Subcutaneous abdominal adipose tissue (tissue), 5 donors: Measurements from ENCODE around the gene SLITRK2.

Experiments
- H3K27ac ChIP-seq: one replicate; pipeline ENCODE4 v1.7.0; 2013; ENCODE audit warnings: low read depth, mild to moderate bottlenecking, inconsistent platforms, low read length, moderate library complexity
- H3K27me3 ChIP-seq, 5 donors: one replicate each; pipeline ENCODE4 v1.7.0; 2013; ENCODE audit warnings: low read length in 5 of 5, inconsistent platforms in 1 of 5; ENCODE audit not compliant: control insufficient read depth in 5 of 5, insufficient read depth in 4 of 5
- H3K36me3 ChIP-seq, 5 donors: one replicate each; pipeline ENCODE4 v1.7.0; 2013; ENCODE audit warnings: low read length in 5 of 5; ENCODE audit not compliant: control insufficient read depth in 5 of 5, insufficient read depth in 5 of 5
- H3K4me1 ChIP-seq, 5 donors: one replicate each; pipeline ENCODE4 v1.7.0; 2013; ENCODE audit warnings: low read length in 5 of 5, mild to moderate bottlenecking in 3 of 5, moderate library complexity in 1 of 5; ENCODE audit not compliant: control insufficient read depth in 5 of 5, insufficient read depth in 5 of 5
- H3K4me3 ChIP-seq, 5 donors: one replicate each; pipeline ENCODE4 v1.7.0; 2013; ENCODE audit warnings: low read length in 5 of 5, low read depth in 1 of 5
- H3K9ac ChIP-seq, 5 donors: one replicate each; pipeline ENCODE4 v1.7.0; 2013; ENCODE audit warnings: low read length in 5 of 5, mild to moderate bottlenecking in 4 of 5, moderate library complexity in 3 of 5
- H3K9me3 ChIP-seq, 5 donors: one replicate each; pipeline ENCODE4 v1.7.0; 2013; ENCODE audit warnings: low read length in 5 of 5; ENCODE audit not compliant: control insufficient read depth in 5 of 5
- donor health status: healthy.
- donor health status: healthy.
- donor health status: healthy.
- donor health status: healthy.
- donor health status: healthy.

SLITRK2 gene

GRCh38 chrX:145821291-145821897 lies 3.8 kb downstream of the SLITRK2 start:
- Histone ChIP-seq H3K36me3 (no peaks in the 10 kb centered on the region), H3K27ac (no peak overlapping the region), H3K4me1 (peaks cover 0 to 18% (median 7%) of the 10 kb centered on the region in 5 donors), H3K9ac (no peak overlapping the region), H3K9me3 (peaks cover 0 to 3% (median 0%) of the 10 kb centered on the region in 5 donors), H3K27me3 (peaks cover 15 to 36% (median 22%) of the 10 kb centered on the region in 5 donors), H3K4me3 (no peak overlapping the region)

- Histone ChIP-seq H3K4me1 (peaks cover 0 to 15% (median 7%) of the 10 kb centered on the region in 5 donors), H3K4me3 (no peak overlapping the region), H3K27me3 (peaks cover 15 to 32% (median 22%) of the 10 kb centered on the region in 5 donors), H3K27ac (no peak overlapping the region), H3K9ac (no peak overlapping the region), H3K36me3 (no peaks in the 10 kb centered on the region), H3K9me3 (no peaks in the 10 kb centered on the region)
These were observed 4.4 kb downstream of the SLITRK2 start for GRCh38 chrX:145821898-145822571.

GRCh38 chrX:145823132-145823531 lies 5.5 kb downstream of the SLITRK2 start:
- Histone ChIP-seq H3K4me1 (peaks cover 0 to 7% (median 7%) of the 10 kb centered on the region in 5 donors), H3K4me3 (no peak overlapping the region), H3K9ac (no peak overlapping the region), H3K36me3 (no peaks in the 10 kb centered on the region), H3K9me3 (no peaks in the 10 kb centered on the region), H3K27me3 (peaks cover 15 to 30% (median 22%) of the 10 kb centered on the region in 5 donors), H3K27ac (no peak overlapping the region)

GRCh38 chrX:145825896-145826295 lies 8.3 kb downstream of the SLITRK2 start:
- Histone ChIP-seq H3K4me3 (no peak overlapping the region), H3K9ac (no peak overlapping the region), H3K27me3 (peaks cover 8 to 16% (median 11%) of the 10 kb centered on the region in 5 donors), H3K27ac (no peak overlapping the region), H3K36me3 (no peaks in the 10 kb centered on the region), H3K9me3 (no peaks in the 10 kb centered on the region), H3K4me1 (no peaks in the 10 kb centered on the region)

- no peak overlapping the region for H3K9ac ChIP-seq
- H3K27ac ChIP-seq = no peak overlapping the region
- peaks cover 8 to 16% (median 9%) of the 10 kb centered on the region in 5 donors for H3K27me3 ChIP-seq
- no peak overlapping the region for H3K4me3 ChIP-seq
- no peaks in the 10 kb centered on the region for H3K36me3 ChIP-seq
- H3K9me3 ChIP-seq = no peaks in the 10 kb centered on the region
- H3K4me1 ChIP-seq = no peaks in the 10 kb centered on the region
These were observed 8.8 kb downstream of the SLITRK2 start for GRCh38 chrX:145826466-145826865.

GRCh38 chrX:145832796-145833195 lies 15.2 kb downstream of the SLITRK2 start:
- Histone ChIP-seq H3K9ac (no peak overlapping the region), H3K36me3 (no peaks in the 10 kb centered on the region), H3K9me3 (no peaks in the 10 kb centered on the region), H3K4me3 (no peak overlapping the region), H3K4me1 (peaks cover 0 to 5% (median 0%) of the 10 kb centered on the region in 5 donors), H3K27me3 (no peaks in the 10 kb centered on the region), H3K27ac (no peak overlapping the region)

- Histone ChIP-seq H3K9ac (no peak overlapping the region), H3K27ac (no peak overlapping the region), H3K4me3 (no peak overlapping the region), H3K4me1 (no peaks in the 10 kb centered on the region), H3K36me3 (no peaks in the 10 kb centered on the region), H3K27me3 (no peaks in the 10 kb centered on the region), H3K9me3 (no peaks in the 10 kb centered on the region)
These were observed 22.9 kb downstream of the SLITRK2 start for GRCh38 chrX:145840531-145840930.

GRCh38 chrX:145843146-145843904 lies 25.7 kb downstream of the SLITRK2 start:
- H3K27ac ChIP-seq = no peak overlapping the region
- H3K9ac ChIP-seq = no peak overlapping the region
- no peaks in the 10 kb centered on the region for H3K9me3 ChIP-seq

GRCh38 chrX:145844886-145845285 lies 27.3 kb downstream of the SLITRK2 start:
- Histone ChIP-seq H3K4me1 (no peaks in the 10 kb centered on the region), H3K9me3 (no peaks in the 10 kb centered on the region), H3K36me3 (no peaks in the 10 kb centered on the region), H3K27ac (no peak overlapping the region), H3K27me3 (no peaks in the 10 kb centered on the region), H3K4me3 (no peak overlapping the region), H3K9ac (no peak overlapping the region)

More at GRCh38 chrX:145843146-145843904, 25.7 kb downstream of the SLITRK2 start:
- Histone ChIP-seq H3K4me1 (no peaks in the 10 kb centered on the region), H3K27me3 (no peaks in the 10 kb centered on the region), H3K36me3 (no peaks in the 10 kb centered on the region), H3K4me3 (no peak overlapping the region)

- Histone ChIP-seq H3K4me3 (no peak overlapping the region), H3K4me1 (no peaks in the 10 kb centered on the region), H3K27me3 (no peaks in the 10 kb centered on the region), H3K27ac (no peak overlapping the region), H3K9me3 (no peaks in the 10 kb centered on the region), H3K9ac (no peak overlapping the region), H3K36me3 (no peaks in the 10 kb centered on the region)
These were observed 30.8 kb downstream of the SLITRK2 start for GRCh38 chrX:145848448-145848847.
